Iris pigment epithelial cell (primary cell): ENCODE data around the gene FAM114A1.
"Not testable (repeated sequence)": the region's sequence is repeated elsewhere in the genome, so short reads cannot be mapped to it uniquely, and the experiment has no call there.

Experiments used
- DNase-seq: peaks from one replicate; pipeline ENCODE4 v3.0.0-alpha.2; 2011; ENCODE audit warnings: low read depth

FAM114A1 gene

DNA sequence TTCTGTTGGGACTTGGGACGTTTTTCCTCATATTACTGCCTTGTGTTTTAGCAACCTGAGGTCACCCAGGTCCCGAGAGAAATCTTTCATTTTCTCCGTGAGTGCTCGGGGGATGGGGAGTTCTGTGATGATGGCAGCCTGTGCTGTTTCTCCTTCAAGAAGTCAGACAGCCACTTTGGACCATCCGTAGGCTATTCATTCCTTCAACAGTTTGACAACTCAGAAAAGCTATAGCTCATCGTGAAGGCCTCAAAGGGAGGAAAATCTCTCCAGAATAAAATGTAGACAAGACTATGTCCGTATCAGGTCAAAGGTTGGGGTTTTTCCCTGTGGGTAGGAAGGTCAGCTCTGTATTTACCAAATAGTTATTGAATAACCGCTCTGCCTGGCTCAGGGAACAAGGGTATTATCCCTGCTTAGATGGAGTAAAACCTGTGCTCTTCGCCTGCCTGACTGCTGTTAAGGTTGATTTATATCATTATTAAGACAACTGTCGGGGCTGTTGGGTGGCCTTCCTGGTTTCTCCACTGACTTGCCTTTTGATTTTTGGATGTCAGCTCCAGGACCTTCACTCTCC is 36.6 kb downstream of the FAM114A1 start:
- DNase-seq = no peak

DNA sequence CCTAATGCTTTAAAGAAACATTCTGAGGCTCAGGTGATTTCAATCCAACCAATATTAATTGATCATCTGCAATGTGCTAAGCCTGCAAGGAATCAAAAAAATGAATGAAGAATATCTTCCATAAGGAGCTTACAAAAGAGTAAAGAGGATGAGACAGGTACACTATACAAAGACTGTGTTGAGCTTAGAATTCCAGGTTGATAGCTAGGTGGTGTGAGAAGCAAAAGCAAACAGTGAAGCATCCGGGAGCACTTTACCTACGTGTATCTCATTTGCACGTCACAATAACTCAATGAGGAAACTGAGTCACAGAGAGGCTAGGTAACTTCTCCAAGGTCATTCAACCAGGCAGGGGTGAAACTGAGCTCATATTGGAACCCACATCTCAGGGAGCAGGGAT is 37.1 kb downstream of the FAM114A1 start:
- no peak for DNase-seq

DNA sequence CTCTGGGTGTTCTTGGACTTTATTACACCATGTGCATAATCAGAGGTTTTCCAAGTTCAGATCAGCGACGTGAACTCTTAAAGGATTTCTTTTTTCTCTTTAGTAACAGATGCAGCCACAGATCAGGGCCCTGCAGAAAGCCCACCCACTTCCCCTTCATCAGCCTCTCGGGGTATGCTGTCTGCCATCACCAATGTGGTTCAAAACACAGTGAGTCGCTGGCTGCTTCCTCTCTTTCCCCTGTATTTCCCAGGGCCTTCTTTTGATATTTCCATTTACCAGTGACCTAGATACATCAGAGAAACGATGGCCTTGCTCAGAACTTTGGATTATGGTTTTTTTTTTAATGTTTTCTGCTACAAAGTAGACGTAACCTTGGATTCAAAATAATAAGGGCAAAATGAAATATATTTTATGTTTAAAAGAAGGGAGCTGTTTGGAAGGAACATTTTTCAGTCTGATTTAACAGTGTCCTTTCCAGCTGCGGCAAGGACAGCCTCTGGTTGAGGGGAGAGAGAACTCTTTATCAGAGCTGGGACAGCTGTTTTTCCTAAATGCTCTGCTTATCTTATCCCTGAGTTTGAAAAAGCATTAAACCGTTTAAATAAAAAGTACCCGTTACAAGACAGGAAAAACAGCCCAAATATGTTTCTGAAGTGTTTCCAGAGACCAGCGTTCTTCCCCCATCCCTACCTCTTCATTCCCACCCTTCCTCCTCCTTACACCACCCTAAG is 38.2 kb downstream of the FAM114A1 start:
- DNase-seq = no peak

DNA sequence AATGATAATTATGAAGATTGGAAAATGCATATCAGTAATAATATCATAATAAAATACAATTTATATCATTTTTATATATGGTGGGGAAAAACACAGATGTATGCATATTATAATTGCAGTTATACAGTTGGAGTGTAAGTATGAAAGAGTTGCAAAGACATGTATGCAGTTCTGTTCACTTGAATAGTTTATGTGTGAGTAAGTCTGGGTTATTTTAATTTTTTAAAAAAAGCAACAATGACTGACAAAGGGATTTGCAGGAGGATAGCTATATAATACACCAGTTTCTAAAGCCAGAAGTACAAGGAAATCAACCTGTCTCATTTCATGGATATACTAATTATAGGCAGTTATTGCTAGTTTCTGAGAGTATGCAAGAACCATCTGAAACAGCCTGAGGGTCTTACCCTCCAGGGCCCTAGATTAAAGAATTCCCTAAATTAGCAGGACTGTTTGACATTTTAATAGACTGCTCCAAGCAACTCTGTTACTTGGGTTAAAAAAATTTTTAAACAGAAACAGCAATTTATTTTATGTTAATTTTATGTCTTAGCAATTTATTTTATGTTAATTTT is 40.2 kb downstream of the FAM114A1 start:
- no peak for DNase-seq

DNA sequence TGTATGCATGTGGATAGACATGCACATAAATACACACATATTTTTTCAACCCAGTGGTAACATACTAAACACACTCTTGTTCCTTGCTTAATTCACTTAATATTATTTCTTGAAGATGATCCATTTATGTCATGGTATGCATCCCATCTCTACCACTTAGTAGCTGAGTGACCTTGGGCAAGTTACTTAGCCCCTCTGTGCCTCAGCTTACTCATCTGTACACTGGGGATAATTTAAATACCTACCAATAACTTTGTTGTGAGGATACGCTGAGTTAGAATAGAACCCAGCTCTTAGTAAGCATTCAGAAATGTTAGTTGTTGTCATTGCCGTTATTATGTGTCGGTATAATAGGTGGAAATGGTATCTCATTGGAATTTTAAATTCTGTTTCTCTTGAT is 41.4 kb downstream of the FAM114A1 start:
- DNase-seq = no peak

DNA sequence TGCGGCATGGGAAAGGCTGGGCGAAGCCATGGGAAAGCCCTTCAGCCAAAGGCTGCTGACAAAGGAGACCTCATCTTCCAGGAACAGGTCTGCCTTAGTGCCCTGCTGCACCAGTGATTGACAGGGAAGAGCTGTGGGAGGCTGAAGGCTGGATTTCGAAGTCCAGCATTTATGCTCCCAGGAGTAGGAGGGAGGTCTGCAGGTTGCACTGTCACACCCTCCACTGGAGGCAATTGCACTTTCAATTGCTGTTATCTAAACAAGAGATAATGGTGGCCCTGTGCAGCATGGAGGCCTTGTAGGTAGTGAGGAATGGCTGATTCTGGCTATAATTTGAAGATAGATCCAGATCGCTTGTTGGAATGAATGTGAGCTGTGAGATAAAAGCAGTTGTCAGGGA is 43.7 kb downstream of the FAM114A1 start:
- DNase-seq = no peak

DNA sequence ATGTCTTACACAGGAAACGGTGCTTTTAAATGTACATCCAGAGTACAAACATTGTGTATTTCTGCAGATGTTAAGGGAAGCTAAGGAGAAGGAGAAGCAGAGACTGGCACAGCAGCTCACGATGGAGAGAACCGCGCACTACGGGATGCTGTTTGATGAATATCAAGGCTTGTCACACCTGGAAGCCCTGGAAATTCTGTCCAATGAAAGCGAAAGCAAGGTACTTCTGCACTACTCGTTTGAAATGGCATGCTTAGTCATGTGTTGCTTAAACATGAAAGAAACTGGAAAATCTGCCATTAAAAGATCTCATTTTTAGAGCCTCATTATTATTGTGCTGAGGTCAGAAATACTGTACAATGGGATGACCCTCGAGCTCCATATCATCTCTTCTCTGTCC is 47.2 kb downstream of the FAM114A1 start:
- no peak for DNase-seq

DNA sequence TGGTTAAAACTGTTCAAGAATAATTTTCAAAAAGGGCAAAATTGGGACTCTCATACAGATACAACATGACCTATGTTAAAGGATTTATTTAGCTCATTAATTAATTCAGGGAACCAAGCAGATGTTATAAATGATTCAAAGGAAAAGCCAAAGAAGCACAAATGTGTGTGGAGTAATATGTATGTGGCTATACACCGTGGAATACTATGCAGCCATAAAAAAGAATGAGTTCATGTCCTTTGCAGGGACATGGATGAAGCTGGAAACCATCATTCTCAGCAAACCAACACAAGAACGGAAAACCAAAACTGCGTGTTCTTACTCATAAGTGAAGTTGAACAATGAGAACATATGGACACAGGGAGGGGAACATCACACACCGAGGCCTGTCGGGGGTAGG is 48.7 kb downstream of the FAM114A1 start:
- DNase-seq = not testable (repeated sequence)

DNA sequence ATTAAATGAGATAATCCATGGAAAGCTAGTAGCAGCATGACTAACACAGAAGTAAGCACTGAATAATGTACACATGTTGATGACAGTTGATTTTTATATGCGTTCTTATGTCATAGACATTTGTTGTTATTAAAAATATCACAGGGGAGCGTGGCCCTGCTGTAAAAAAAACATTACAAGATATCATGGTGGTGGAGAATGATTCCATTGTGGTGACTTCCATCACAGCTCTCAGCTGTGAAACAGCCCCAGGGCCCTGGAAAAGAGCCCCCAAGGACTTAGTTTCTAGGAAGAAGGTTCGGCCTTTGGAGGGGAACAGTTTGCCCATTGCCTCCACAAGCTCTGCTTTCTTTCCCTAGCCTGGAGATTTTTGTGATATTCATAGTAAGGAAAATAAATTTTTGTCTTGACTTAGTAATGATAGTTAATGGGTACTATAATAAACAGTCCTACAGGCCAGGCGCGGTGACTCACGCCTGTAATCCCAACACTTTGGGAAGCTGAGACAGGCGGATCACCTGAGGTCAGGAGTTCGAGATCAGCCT is 49.9 kb downstream of the FAM114A1 start:
- DNase-seq = peak; percentile 46

DNA sequence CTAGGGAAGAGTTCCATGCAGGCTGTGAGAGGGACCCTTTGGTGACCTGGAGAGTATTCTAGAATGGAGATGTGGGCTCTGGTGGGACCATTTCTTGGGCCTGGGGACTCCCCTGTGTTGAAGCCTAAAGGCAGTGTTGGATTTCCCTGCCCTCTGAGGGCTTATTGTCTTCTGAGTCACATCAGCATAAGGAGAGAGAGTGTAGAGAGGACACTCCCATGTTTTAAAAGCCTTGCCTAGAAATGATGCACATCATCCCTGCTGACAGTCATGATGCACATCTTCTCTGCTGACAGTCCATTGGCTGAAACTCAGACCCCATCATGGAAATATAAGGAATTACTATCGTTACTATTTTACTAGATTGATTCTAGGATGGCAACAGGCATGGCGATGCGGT is 51.9 kb downstream of the FAM114A1 start:
- peak; percentile 12 for DNase-seq

DNA sequence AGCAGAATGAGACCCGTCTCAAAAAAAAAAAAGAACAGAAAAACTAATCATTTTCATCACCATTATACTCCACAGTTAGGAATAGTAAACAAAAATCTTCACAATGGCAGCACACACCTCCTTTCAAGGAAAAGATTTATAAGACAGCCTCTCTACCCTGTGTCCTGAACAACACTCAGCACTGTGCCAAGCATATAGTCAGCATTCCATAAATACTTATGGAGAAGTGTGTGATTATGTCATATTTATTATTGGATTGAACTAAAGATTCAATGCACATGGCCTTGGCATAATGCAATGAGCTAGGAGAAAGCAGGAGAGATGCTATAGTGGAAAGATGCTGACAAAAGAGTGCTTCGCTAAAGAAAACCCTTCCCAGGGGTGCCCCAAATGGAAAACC is 52.6 kb downstream of the FAM114A1 start:
- DNase-seq = peak; percentile 19

DNA sequence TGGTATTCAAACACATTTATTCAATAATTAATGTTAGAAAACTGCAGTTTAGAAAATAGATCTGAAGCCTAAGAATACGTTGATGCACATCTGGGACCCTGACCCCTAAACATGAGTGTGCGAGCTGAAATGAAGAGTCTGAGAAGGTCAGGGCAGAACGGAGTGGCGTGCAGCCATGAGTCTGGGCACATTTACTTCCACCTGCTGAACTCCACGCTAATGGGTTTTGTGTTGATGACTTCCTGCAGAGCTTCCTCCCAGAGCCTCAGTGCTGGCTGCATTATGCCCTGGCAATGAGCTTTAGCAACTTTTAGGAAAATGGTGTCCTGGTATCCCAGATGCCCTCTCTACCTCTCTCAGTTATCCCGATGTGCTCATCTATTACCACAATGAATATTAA is 53.1 kb downstream of the FAM114A1 start:
- no peak for DNase-seq

DNA sequence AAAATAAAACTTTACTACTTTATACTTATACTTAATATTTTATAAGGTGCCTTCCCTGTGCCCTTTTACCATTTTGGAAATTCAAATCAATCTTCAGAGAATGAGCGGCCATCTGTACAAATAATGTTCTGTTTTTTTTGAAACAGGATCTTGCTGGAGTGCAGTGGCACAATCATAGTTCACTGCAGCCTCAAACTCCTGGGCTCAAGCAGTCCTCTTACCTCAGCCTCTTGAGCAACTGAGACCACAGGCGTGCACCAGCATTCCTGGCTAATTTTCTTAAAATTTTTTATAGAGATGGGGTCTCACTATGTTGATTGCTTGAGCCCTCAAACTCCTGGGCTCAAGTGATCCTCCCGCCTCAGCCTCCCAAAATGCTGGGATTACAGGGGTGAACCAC is 53.5 kb downstream of the FAM114A1 start:
- DNase-seq = peak; percentile 27

DNA sequence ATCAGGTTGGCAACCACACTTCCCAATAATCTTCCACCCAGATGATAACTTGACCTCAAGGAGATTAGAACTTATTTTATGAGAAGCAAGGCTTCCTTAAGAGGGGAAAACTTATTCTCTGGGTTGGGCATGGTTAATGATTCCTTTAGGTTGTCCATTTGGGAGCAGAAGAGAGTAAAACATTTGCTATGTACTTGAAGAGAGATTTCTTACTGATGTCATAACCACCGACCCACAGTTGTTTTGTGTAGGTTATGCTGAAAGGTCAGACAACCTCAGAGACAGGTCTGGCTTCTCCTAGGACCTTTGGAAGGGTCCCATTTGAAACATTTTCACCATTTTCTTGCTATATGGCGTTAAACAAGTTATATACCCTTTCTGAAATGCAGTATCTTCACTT is 56.1 kb downstream of the FAM114A1 start:
- DNase-seq = no peak

DNA sequence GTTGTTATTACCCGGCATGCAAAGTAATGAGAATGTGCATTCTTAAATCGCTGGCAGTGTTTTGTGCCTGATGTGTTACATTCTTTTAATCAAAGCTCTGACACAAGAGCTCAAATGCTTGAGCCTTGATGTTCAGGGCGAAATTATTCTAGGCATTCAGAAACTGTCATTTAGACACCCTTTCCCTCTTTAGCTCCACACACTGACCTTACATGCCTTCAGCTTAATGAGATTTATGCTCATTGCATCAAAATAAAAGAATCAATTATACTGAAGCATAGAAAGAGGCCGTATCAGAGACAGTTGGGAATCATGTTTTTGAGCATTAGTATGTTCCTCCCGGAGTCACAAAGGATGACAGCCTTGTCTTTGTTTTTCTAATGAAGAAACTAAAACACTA is 56.7 kb downstream of the FAM114A1 start:
- no peak for DNase-seq

DNA sequence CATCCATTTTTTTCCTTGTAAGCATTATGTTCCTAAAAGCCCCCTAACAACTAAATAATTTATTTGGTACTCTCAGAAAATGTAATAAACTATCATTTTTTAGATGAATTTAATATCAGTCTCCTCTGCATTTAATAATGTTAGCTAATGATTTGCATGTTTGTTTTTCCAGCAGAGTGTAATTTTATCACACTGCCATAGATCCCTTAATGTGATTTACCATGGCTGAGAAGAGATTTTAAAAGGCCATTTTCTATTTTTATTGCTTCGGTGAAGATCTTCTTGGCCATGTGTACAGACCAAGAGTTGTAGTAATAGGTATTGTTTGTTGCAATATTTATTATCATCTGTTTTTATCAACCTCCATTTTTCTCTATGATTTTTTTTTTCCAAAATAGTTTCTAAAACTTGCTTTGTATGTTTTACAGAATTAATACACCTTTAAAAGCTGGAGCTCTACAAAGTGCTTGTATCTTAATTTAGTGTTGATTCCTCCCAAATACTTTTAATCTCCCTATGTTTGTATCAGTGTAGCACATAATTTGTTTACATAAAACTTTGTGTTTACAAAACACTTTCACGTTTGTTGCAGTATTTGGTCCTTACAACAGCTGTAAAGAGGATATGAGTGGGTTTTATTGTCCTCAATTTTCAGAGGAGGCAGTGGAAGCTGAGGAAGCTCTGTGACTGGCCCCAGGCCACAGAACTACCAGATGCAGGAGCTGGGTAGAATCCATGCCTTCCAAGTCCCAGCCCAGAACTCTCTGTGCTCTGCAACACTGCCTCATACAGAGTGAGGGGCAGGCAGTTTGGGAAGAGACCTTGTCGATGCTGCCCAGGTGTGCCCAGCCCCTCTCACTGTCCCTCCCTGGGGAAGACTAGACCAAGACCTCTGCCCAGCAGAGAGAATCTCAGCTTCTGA is 58.1 kb downstream of the FAM114A1 start:
- no peak for DNase-seq

DNA sequence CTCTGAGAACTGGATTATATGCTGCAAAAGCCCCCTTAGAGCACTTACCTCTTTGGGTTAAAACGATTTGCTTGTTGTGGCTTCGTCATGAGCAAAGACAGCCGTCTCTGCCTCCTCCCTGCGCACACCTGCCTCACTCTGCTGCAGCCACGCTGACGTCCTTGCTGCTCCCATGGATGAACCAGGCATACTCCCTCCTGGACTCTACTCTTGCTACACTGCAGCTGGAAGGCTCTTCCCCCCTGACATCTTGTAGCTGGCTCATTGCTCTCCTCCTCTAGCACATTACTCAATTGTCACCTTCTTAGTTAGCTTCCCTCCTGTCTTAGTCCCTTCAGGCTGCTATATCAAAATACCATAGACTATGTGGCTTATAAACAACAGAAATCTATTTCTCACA is 59.3 kb downstream of the FAM114A1 start:
- DNase-seq = no peak

DNA sequence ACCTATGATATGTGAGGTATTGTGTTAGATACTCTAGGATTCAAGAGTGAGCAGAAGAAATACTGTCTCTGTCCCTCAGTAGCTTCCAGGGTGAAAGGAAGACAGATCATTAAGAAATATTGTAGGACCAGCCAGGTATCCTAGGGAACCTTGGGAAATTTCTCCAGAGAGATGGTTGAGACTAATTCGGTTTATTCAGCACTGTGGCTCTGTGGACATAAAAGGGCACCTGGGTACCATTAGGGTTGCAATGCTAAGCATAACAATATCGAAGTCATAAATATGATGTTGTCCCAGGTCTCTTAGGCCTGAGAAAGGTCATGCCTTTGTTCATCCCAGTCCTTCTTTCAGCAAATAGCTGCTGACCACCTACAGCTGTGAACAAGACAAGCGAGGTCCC is 61.0 kb downstream of the FAM114A1 start:
- DNase-seq = no peak

DNA sequence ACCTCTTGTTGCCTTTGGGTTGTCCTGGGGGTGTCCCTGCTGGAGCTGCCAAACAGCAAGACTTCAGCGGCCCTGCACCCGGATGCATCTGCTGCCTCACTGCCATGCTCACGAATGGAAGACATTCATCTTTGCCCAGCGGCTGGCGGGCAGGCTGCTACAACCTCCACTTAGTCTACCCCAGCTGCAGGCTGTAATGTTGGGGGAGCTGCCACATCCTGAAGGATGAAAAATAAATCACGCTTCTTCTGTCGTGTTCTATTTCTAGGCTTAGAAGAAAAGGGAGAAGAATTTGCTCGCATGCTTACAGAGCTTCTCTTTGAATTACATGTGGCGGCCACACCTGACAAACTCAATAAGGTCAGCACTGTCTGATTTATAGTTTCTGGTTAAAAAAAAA is 61.4 kb downstream of the FAM114A1 start:
- DNase-seq = no peak

DNA sequence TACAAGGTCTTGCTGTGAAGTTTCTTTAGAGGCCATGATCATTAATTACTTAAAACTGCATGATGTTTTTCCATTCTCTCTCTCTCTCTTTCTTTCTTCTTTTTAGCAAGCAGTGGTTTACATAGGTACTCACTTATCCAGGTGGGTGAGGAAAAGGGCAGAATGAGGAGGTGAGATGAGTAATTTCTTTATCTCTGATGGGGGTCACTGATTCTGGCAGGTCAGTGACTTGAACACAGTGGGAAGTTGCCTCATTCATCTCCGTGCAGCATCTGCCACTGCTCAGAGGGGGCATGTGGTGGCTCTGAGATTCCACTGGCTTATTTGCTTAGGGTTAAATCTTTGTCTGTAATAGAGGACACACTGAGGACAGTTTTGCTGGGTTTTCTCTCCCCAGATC is 62.6 kb downstream of the FAM114A1 start:
- DNase-seq = no peak

DNA sequence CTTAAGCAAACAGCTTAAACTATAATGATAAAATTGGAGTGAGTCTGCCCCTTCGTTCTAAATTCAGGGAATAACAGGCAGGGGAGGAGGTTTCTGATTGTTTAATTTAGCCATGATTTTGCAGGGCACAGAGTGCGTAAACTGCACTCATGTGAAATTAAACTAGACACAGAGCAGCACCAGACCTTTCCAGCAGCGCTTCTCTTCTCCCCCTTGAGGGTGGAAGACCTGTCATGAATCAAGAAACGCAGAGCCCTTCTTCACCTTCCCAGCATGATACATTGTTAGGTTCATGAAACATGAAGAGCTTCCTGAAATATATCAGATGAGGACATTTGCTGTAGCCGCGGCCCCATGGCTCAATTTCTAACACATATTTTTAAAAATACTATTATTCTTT is 63.1 kb downstream of the FAM114A1 start:
- no peak for DNase-seq

DNA sequence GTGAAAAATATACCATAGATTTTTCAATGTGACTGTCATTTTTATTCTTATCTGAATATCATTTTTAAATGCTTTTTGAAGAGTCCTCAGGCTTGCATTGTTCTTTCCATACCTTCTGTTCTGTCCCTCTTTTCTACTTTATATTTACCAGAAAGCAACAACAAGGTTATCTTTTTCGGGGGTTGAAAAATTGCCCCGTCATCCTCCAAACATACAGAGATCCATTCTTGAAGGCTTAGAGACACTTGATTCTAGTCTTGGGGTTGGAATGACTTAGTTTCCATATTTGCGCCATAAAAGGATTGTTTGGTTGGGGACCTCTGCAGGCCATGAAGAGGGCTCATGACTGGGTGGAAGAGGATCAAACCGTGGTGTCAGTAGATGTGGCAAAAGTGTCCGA is 63.5 kb downstream of the FAM114A1 start:
- no peak for DNase-seq
